GM12874 (cell line): ENCODE data around the gene IGSF3.

Experiments
- CTCF ChIP-seq: IDR thresholded peaks from 2 replicates; pipeline ENCODE4 v1.5.1; 2011; ENCODE audit warnings: low read depth, mild to moderate bottlenecking, control low read depth, low read length, moderate library complexity; ENCODE audit not compliant: insufficient read depth

The IGSF3 gene

GRCh38 chr1:116537040-116537831, 130.3 kb downstream of the IGSF3 start:
- no peak for TF ChIP-seq CTCF

- TF ChIP-seq CTCF = no peak
These were observed 133.4 kb downstream of the IGSF3 start for GRCh38 chr1:116534014-116534739.

- TF ChIP-seq CTCF = no peak
These were observed 134.1 kb downstream of the IGSF3 start for GRCh38 chr1:116533429-116533820.

GRCh38 chr1:116532671-116533428, 134.7 kb downstream of the IGSF3 start:
- TF ChIP-seq CTCF = no peak

GRCh38 chr1:116531917-116532316, 135.6 kb downstream of the IGSF3 start:
- no peak for TF ChIP-seq CTCF

GRCh38 chr1:116529681-116530080, 137.9 kb downstream of the IGSF3 start:
- no peak for TF ChIP-seq CTCF

GRCh38 chr1:116529199-116529631, 138.3 kb downstream of the IGSF3 start:
- no peak for TF ChIP-seq CTCF
